SK-N-MC (cell line): Measurements from ENCODE around the gene FGF12.

ENCODE experiments used
- DNase-seq: peaks from one replicate; pipeline ENCODE4 v3.0.0-alpha.2; 2011; ENCODE audit warnings: low read depth, low spot score
- H3K27ac ChIP-seq: fragments of 200-600 bp; sonication (generic); 2 replicates; pipeline ENCODE4 v1.5.1; 2016; ENCODE audit warnings: mixed run types
- H3K36me3 ChIP-seq: fragments of 200-600 bp; sonication (generic); 2 replicates; pipeline ENCODE4 v1.6.1; 2017; ENCODE audit warnings: antibody characterized with exemption, low read length, mixed read lengths; ENCODE audit not compliant: insufficient read depth
- H3K4me3 ChIP-seq: fragments of 200-600 bp; sonication (generic); 2 replicates; pipeline ENCODE4 v1.5.1; 2016
- H3K9ac ChIP-seq: fragments of 200-600 bp; sonication (generic); 2 replicates; pipeline ENCODE4 v1.8.0; 2017; ENCODE audit warnings: mixed run types, mixed read lengths; ENCODE audit not compliant: insufficient read length
- H3K9me3 ChIP-seq: fragments of 200-600 bp; sonication (generic); 2 replicates; pipeline ENCODE4 v1.6.1; 2017; ENCODE audit warnings: low read depth, mild to moderate bottlenecking, antibody characterized with exemption, low read length, moderate library complexity, mixed read lengths
- EZH2 ChIP-seq: fragments of 200-600 bp; sonication (generic); IDR thresholded peaks from one replicate; pipeline ENCODE4 v1.6.1; 2017; ENCODE audit warnings: antibody characterized with exemption
- FOXP2 ChIP-seq: optimal IDR thresholded peaks from 2 replicates; pipeline ENCODE3; 2011; ENCODE audit warnings: mild to moderate bottlenecking, moderate library complexity; ENCODE audit not compliant: insufficient read depth; ENCODE audit errors: extremely low read length, control extremely low read depth
- POLR2AphosphoS5 ChIP-seq: IDR thresholded peaks from 2 replicates; pipeline ENCODE4 v1.6.1; 2012; ENCODE audit warnings: mild to moderate bottlenecking, low read depth, low read length, borderline replicate concordance

The FGF12 gene

GRCh38 chr3:192183109-192183508, 544.2 kb downstream of the FGF12 start:
- Histone ChIP-seq H3K27ac (no peak overlapping the region), H3K9me3 (no peaks in the 10 kb centered on the region), H3K4me3 (no peak overlapping the region), H3K36me3 (no peaks in the 10 kb centered on the region), H3K9ac (no peak overlapping the region)
- DNase-seq: no peak
- TF ChIP-seq FOXP2 (no peak), EZH2 (no peak), POLR2AphosphoS5 (no peak)

- H3K9ac ChIP-seq: no peak overlapping the region
- no peaks in the 10 kb centered on the region for H3K36me3 ChIP-seq
- H3K4me3 ChIP-seq: no peak overlapping the region
- no peak for TF ChIP-seq FOXP2
- TF ChIP-seq EZH2: no peak
- no peak for TF ChIP-seq POLR2AphosphoS5
- no peak overlapping the region for H3K27ac ChIP-seq
- no peaks in the 10 kb centered on the region for H3K9me3 ChIP-seq
- DNase-seq: no peak
These were observed 546.2 kb downstream of the FGF12 start for GRCh38 chr3:192181151-192181550.

GRCh38 chr3:192177383-192177782, 550.0 kb downstream of the FGF12 start:
- H3K9me3 ChIP-seq: no peaks in the 10 kb centered on the region
- H3K27ac ChIP-seq: no peak overlapping the region
- no peaks in the 10 kb centered on the region for H3K36me3 ChIP-seq
- no peak overlapping the region for H3K9ac ChIP-seq
- DNase-seq: no peak
- H3K4me3 ChIP-seq: no peak overlapping the region
- TF ChIP-seq FOXP2 (no peak), POLR2AphosphoS5 (no peak), EZH2 (no peak)

- Histone ChIP-seq H3K9me3 (no peaks in the 10 kb centered on the region), H3K9ac (no peak overlapping the region), H3K36me3 (no peaks in the 10 kb centered on the region), H3K4me3 (no peak overlapping the region), H3K27ac (no peak overlapping the region)
- TF ChIP-seq POLR2AphosphoS5 (no peak), FOXP2 (no peak), EZH2 (no peak)
- no peak for DNase-seq
These were observed 553.1 kb downstream of the FGF12 start for GRCh38 chr3:192174283-192174682.

- Histone ChIP-seq H3K9me3 (no peaks in the 10 kb centered on the region), H3K4me3 (no peak overlapping the region), H3K36me3 (no peaks in the 10 kb centered on the region), H3K9ac (no peak overlapping the region), H3K27ac (no peak overlapping the region)
- no peak for TF ChIP-seq EZH2
- no peak for TF ChIP-seq POLR2AphosphoS5
- TF ChIP-seq FOXP2: no peak
- DNase-seq: no peak
These were observed 556.1 kb downstream of the FGF12 start for GRCh38 chr3:192171213-192171612.

- no peak for DNase-seq
These were observed 556.7 kb downstream of the FGF12 start for GRCh38 chr3:192170659-192171058.

GRCh38 chr3:192170031-192170430, 557.3 kb downstream of the FGF12 start:
- Histone ChIP-seq H3K27ac (no peak overlapping the region), H3K9me3 (no peaks in the 10 kb centered on the region), H3K4me3 (no peak overlapping the region), H3K9ac (no peak overlapping the region), H3K36me3 (no peaks in the 10 kb centered on the region)
- no peak for DNase-seq
- TF ChIP-seq EZH2 (no peak), POLR2AphosphoS5 (no peak), FOXP2 (no peak)

More at GRCh38 chr3:192170659-192171058, 556.7 kb downstream of the FGF12 start:
- H3K27ac ChIP-seq: no peak overlapping the region
- no peak overlapping the region for H3K9ac ChIP-seq
- no peak for TF ChIP-seq POLR2AphosphoS5
- no peak for TF ChIP-seq FOXP2
- no peak for TF ChIP-seq EZH2
- no peaks in the 10 kb centered on the region for H3K36me3 ChIP-seq
- no peak overlapping the region for H3K4me3 ChIP-seq
- no peaks in the 10 kb centered on the region for H3K9me3 ChIP-seq

GRCh38 chr3:192169332-192169915, 557.9 kb downstream of the FGF12 start:
- no peaks in the 10 kb centered on the region for H3K36me3 ChIP-seq
- H3K27ac ChIP-seq: no peak overlapping the region
- H3K9ac ChIP-seq: no peak overlapping the region
- H3K9me3 ChIP-seq: no peaks in the 10 kb centered on the region
- no peak overlapping the region for H3K4me3 ChIP-seq
- DNase-seq: peak; percentile 20
- TF ChIP-seq POLR2AphosphoS5 (no peak), EZH2 (no peak), FOXP2 (no peak)

- no peak overlapping the region for H3K9ac ChIP-seq
- TF ChIP-seq FOXP2 (no peak), EZH2 (no peak), POLR2AphosphoS5 (no peak)
- H3K4me3 ChIP-seq: no peak overlapping the region
- no peak for DNase-seq
- no peak overlapping the region for H3K27ac ChIP-seq
- no peaks in the 10 kb centered on the region for H3K36me3 ChIP-seq
- H3K9me3 ChIP-seq: no peaks in the 10 kb centered on the region
These were observed 559.1 kb downstream of the FGF12 start for GRCh38 chr3:192168202-192168601.
